GM04504 (cell line): ENCODE data around the gene NDUFA8.
"Not testable (repeated sequence)": the region's sequence is repeated elsewhere in the genome, so short reads cannot be mapped to it uniquely, and the experiment has no call there.

ENCODE experiments used
- DNase-seq: peaks from one replicate; pipeline ENCODE4 v3.0.0-alpha.2; 2012; ENCODE audit warnings: low read depth

NDUFA8 gene

GRCh38 chr9:122121391-122121790, 38.2 kb downstream of the NDUFA8 start:
- no peak for DNase-seq

DNA sequence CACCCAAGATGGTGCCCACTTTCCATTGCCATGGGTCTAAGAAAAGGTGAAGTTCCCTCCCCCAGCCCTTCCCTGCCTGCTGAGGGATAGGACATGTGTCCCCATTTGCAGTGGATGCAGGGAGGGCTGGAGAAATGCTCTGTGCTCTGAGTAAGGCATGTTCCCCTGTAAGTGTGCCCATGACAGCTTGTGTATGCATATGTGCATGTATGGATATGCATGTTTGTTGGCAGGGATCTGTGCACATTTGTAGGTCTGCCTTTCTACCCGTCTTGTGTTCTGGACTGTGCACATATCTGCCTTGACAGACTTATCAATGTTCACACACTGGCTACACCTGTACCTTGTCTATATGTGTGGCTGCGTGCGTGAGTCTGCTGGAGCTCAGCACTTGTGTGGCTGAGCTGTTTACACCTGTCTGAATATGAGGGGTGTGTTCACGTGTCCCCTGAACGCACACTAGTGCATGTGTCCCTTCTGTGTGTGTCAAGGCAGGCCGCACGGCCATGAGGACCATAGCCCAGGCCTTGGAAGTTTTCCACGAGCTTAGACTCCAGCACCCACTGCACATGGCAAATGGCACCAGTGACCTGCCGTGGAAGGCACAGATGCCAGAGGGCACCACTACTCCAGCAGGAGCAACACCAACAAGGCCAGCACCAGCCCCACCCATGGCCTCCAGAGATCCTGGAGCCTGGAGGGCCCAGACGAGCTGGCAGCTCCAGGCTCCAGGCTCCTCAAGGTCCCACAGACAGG, 39.1 kb downstream of the NDUFA8 start:
- DNase-seq, result no peak

DNA sequence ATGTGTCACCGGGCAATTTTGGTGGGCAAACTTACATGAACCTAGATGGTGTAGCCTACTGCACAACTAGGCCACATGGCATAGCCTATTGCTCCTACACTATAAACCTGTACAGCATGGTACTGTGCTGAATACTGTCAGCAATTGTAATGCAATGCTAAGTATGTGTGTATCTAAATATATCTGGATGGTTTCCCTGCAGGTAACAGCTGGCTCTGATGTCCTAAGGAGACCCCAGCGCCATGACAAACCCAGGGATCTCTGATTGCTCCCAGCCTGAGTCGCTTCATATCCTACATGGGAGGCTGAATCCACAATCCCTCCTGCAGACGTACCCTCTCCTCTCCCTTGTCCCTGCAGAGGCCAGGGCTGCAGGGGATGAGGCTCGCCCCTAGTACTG, 39.9 kb downstream of the NDUFA8 start:
- no peak for DNase-seq

DNA sequence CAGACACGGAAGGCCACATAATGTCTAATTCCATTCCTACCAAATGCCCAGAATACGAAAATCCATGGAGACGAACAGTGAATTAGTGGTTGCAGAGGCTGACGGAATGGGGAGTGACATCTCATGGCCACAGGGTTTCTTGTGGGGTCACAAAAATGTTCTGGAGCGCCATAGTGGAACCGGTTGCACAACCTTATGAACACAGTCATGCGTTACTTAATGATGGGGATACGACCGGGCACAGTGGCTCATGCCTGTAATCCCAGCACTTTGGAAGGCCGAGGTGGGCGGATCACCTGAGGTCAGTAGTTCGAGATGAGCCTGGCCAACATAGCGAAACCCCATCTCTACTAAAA, 40.4 kb downstream of the NDUFA8 start:
- no peak for DNase-seq

DNA sequence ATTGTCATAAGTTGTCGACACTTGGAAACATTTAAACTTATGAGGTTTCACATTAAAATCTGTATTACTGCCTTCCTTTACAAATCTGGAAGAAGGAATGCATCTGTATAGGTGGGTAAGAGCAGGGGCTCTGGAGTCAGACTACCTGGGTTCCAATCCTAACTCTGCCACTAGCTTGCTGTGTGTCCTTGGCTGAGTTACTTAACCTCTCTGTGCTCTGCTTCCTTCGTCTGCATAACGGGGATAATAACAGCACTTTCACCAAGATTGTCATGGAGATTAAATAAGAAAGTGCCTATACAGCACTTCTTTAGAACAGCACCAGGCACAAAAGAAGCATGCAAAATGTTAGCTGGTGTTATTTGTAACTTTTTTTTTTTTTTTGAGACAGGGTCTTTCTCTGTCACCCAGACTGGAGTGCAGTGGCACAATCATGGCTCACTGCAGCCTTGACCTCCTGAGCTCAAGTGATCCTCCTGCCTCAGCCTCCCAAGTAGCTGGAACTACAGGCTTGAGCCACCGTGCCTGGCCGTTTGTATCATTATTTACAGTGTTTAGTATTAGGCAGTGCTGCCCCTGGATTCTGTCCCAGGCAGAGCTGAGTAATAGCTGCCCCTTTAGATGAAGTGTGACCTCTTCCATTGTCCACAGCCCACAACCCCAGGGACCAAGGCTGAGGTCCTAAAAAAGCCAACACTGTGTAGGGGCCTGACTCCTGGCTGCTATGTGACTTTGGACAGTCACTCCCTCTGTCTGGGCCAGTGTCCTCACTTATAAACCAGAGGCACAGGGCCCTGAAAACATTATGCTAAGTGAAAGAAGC, 41.0 kb downstream of the NDUFA8 start:
- no peak for DNase-seq

GRCh38 chr9:122117241-122117640, 42.3 kb downstream of the NDUFA8 start:
- DNase-seq, result not testable (repeated sequence)

GRCh38 chr9:122116448-122117173, 43.0 kb downstream of the NDUFA8 start:
- no peak for DNase-seq

DNA sequence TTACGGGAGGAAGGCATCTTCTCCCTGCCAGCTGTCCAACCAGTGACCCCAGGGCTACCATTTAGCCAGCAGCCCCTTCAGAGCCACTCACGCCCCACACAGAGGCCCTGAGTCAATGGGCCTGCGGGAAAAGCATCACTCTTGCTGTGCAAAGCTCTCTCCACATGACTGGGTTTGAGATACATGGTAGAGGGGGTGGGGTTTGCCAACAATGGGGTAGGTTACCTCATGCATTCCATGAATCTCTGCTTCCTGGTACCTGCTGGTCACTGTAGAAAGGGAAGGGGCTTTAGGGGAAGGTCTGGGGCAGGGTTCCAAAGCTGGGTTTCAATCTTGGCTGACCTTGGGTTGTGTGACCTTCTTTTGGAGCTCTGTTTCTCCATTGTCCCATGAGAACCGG, 43.5 kb downstream of the NDUFA8 start:
- DNase-seq, result no peak

DNA sequence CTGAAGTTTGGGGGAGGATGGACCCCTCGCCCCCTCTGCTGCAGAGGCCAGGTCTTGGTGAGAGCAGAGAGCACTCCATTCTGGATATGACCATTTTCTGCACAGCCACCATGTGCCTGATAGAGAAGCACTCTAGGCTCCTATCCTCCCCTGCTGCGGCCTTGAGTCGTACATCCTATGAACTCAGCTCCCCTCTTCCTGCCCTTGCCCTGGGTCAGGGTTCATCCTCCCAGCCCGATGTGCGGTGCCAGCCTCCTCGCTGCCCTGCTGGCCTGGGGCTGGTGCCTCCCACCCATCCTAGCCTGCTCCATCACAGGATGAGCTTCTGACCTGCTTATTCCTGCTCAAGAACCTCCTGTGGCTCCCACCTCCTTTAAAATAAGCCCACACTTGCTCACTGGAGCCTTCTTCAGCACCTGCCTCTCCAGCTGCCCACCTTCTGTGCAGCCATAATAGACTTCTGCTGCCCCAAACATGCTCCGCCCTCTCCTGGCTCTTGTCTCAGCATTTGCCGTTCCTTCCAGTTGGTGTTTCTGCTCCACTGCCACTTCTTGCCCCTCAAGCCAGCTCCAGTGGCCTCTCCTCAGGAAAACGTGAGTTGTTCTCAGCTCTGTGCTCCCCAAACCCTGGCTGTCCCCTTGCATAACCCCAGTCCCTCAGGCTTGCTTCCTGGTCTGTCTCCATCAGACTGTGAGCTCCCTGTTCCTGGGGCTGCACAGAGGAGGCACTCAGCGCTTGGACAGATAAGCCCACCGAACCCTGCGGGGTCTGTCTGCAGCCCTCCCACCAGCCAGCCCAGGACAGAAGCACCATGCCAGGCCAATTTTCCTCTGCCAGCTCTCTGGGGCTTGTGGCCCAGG, 44.2 kb downstream of the NDUFA8 start:
- DNase-seq, result no peak

- no peak for DNase-seq
These were observed 46.0 kb downstream of the NDUFA8 start for GRCh38 chr9:122113574-122113973.

GRCh38 chr9:122112238-122112637, 47.3 kb downstream of the NDUFA8 start:
- no peak for DNase-seq

DNA sequence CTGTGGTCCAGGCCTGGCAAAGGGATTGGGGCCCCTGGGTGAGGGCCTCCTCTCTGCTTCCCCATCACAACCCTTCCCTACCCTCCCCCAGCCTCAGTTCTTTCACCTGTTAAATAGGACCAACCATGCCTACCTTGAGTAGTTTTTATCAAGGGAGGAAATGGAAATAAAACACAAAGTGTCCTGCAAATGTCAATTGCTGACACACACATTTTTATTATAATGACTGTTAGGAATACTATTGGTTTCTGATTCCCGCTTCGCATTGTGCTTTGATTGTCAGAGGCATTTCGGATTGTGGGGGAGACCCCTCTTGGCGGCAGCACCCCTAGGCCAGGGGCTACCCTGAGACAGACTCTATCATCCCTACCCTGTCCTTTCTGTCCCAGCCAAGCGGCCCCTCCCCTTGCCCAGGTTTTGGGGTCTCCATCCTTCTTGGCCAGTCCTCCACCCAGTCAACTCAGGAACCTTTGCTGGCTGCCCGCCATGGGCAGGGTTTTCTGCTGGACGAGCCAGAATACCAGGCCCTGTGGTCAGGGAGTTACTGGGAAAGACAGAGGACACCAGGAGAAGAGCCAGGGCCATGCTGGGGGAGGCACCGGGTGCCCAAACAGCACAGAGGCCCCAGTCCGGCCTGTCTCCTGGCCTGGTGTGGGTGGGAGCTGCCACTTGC, 48.0 kb downstream of the NDUFA8 start:
- DNase-seq, result no peak

- DNase-seq, result no peak
These were observed 49.3 kb downstream of the NDUFA8 start for GRCh38 chr9:122110100-122110833.

DNA sequence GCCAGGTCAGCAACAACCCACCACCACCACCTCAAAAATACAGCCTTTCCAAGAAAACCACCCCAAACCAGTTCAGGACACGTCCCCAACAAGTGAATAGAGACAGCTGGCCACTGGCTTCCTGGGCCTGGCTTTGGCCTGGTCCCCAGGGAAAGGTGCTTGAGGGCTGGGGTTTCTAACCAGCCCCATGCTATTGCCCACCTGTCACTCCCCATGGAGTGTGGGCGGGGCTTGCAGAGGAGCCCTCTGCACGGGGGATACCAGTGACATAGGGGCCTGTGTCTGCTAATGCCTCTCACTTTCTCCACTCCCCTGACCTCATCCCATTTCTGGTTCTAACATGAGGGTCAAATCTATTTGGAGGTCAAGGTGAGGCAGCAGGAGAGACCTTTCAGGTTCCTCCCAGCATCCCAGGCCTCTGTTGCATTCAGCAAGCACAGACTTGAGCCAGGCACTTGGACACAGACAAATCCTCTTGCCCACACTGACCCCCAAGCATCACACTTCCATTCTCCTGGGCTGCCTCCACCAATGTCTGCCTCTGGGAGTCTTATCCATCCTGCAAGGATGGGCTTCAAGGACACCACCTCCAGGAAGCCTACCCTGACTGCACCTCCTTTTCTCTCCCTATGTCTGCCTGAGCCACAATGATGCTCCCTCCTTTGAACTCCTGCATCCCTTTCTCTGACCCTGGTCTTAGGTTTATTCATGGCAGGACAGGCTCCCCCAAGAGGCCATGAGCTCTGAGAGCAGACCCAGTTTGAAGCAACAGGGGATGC, 50.4 kb downstream of the NDUFA8 start:
- DNase-seq, result no peak

DNA sequence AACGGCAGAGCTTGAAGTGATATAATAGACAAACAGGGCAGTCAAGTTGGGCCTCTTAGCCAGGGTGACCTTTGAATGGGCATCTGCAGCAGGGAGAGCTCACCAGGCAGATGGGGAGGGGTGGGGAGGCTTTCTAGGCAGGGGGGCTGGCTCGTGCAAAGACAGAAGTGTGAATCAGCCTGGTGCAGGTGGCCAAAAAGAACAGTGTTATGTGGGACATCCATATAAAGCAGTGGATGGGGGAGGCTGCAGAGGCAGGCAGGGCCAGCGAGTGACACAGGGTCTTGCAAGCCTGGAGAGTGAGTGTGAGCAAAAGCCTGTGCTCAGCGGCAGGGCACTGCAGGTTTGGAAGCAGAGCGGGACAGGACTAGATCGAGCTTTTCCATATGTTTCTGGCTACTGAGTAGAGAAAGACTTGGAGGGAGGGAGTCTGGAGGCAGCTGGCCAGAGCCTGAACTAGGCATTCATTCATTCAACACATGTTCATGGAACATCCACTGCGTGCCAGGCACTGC, 52.2 kb downstream of the NDUFA8 start:
- no peak for DNase-seq

GRCh38 chr9:122106576-122106975, 53.0 kb downstream of the NDUFA8 start:
- DNase-seq, result no peak

DNA sequence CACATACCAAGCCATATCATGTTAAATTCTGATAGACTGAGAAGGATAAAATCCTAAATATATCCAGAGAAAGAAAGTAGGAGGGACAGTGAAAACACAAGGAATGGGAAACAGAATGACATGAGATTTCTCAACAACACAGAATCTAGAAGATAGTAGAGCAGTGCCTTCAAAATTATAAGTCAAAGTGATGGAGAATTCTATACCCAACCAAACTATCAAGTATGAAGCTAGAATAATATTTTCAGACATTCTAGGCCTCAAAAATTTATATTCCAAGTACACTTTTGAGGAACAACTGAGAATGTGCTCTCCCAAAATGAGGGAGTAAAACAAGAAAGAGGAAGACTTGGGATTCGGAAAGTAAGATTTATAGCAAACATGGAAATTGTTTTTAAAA, 55.6 kb downstream of the NDUFA8 start:
- DNase-seq, result no peak

DNA sequence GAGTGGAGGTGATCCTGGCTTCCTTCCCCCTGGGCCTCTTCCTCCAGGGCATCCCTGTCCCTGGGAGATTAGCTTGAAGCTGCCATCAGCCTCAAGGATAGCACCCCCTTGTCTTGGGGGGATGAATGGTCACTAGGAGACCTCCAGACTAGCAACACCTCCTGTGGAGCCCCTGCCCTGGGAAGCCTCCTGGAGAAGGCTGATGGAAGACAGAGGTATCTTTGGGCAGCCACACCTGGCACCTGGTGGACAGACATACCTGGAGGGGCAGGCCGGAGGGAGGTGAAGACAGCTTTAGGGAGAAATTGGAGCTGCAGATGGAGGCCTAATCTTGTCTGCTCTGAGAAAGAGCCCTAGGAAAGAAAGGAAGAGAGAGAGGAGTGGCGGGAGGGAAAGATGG, 57.4 kb downstream of the NDUFA8 start:
- DNase-seq, result no peak

DNA sequence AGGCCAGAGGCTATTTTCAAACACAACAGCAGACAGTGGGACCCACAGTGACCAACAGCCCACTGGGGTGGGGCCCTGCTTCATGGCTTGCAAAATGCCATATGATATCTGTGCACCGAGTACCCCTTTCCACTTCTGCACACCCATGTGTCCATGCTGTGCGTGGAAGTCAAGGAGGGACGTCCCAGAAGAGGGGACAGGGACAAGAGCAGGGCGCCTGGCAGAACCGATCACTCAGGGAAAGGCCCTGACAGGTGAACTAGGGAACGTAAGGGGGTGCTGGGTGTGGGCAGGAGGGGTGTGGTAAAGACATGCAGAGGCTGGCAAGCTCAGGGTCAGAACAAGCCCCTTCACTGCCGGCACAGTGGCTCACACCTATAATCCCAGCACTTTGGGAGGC, 58.8 kb downstream of the NDUFA8 start:
- DNase-seq, result no peak
